GM12874 (cell line): ENCODE results near the gene HNRNPD.
A peak's percentile ranks its signal among the peaks of the same experiment; 100 is the strongest.

Experiments
- TF ChIP-seq, protein P1 (sequence below): IDR thresholded peaks from 2 replicates; pipeline ENCODE4 v1.5.1; 2011; ENCODE audit warnings: low read depth, mild to moderate bottlenecking, control low read depth, low read length, moderate library complexity; ENCODE audit not compliant: insufficient read depth

Gene HNRNPD

DNA sequence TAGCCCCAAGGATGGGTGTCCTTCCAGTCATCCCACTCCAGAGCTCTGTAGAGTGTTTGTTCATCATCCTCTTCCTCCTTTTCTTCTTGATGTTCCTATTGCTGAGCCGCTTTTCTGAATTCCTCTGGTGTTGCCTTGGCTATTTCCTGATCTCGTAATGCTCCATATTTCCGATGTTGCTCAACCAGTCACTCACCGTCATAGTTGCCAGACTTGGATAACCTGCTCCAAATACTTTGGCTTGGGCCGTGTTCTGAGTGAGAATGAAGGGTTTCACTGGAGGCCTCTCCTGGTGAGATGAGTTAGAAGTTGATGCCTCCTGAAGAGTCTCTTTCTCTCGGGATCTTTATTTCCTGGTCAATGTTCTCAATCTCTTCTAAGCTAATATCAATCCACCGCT lies 27.8 kb upstream of the HNRNPD start:
- TF ChIP-seq, protein P1, sequence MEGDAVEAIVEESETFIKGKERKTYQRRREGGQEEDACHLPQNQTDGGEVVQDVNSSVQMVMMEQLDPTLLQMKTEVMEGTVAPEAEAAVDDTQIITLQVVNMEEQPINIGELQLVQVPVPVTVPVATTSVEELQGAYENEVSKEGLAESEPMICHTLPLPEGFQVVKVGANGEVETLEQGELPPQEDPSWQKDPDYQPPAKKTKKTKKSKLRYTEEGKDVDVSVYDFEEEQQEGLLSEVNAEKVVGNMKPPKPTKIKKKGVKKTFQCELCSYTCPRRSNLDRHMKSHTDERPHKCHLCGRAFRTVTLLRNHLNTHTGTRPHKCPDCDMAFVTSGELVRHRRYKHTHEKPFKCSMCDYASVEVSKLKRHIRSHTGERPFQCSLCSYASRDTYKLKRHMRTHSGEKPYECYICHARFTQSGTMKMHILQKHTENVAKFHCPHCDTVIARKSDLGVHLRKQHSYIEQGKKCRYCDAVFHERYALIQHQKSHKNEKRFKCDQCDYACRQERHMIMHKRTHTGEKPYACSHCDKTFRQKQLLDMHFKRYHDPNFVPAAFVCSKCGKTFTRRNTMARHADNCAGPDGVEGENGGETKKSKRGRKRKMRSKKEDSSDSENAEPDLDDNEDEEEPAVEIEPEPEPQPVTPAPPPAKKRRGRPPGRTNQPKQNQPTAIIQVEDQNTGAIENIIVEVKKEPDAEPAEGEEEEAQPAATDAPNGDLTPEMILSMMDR, result no peak

DNA sequence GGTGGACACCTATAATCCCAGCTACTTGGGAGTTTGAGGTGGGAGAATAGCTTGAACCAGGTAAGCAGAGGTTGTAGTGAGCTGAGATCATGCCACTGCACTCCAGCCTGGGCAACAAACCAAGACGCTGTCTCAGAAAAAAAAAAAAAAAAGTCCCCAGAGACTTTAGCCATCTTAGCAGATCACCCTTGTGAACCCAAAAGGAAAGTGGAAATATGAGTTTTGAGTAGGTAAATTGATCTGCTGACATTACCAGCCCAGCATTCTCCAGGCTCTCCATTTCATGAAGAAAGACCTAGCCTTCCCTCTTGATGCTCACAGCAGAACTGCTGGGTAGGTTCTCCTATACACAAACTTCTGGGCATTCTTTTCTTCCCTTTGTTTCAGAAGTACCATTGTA lies 24.5 kb upstream of the HNRNPD start:
- TF ChIP-seq, protein P1, result no peak

DNA sequence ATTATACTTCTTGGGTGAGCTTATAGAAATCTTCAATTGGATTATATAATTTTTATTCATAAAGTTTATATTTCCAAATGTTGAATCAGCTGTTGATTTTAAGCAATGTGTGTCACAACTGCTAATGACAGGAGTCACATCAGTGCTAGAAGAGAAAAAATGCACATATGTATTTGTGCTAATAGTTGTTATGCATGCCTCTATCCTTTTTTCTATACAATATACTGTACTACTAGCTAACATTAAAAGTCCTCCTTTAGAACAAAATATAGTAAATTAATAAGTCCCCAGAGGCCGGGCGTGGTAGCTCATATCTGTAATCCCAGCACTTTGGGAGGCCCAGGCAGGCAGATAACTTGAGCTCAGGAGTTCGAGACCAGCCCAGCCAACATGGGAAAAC lies 23.7 kb upstream of the HNRNPD start:
- TF ChIP-seq, protein P1, result no peak

DNA sequence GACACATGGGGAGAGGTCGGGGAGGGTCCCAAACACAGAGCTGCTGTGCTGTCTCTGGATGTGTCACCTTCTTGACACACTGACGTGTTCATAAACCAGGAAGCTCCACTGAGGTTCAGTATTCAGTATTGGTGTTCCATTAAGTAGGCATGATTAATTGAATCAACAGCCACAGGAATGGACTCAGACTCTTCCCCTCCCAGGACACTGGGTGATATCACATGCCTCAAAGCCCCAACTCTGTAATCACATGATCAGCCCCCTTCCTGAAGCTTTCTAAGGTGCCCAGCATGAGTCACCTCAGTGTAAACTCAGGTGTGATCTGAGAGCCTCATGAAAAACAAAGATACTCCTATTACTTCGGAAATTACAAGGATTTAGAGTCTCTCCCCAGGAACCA lies 21.1 kb upstream of the HNRNPD start:
- TF ChIP-seq, protein P1, result no peak

DNA sequence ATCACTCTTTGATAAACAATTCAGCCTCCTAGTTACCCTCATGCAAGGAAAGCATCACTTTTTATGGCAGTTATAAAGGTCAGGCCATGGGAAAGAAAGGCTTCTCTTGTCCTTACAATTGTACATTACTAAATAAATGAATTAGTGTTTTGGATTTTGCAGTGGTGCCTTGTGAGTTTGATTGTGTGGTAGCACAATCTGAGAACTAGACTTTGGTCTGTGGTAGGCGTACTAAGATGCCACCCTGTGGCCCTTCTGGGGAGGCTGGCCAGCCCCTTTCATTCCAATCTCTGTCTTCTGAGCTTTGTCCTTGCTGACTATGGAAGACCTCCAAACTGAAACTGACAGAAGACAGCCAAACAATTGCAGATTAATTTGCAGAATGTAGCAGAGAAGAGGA lies 14.6 kb upstream of the HNRNPD start:
- TF ChIP-seq, protein P1, result 0 out of 2 replicates have a peak, but pooled peaks have one; percentile 4

DNA sequence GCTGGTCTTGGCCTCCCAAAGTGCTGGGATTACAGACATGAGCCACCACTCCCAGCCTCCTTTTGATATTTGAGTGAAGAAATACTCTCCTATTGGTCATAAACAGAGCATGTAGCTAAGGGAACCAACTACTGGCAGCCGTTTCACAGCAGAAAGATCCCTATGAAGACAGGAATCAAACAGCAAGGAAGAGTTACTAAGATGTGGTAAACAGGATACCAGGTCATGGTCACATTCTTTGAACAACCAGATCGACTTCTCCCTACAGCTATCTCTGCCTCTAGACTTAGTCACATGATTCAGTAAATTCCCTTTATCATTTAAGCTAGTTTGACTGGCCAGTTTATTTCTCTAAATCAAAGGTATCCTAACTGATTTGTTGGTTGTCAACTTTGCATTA lies 9.0 kb upstream of the HNRNPD start:
- TF ChIP-seq, protein P1, result no peak

DNA sequence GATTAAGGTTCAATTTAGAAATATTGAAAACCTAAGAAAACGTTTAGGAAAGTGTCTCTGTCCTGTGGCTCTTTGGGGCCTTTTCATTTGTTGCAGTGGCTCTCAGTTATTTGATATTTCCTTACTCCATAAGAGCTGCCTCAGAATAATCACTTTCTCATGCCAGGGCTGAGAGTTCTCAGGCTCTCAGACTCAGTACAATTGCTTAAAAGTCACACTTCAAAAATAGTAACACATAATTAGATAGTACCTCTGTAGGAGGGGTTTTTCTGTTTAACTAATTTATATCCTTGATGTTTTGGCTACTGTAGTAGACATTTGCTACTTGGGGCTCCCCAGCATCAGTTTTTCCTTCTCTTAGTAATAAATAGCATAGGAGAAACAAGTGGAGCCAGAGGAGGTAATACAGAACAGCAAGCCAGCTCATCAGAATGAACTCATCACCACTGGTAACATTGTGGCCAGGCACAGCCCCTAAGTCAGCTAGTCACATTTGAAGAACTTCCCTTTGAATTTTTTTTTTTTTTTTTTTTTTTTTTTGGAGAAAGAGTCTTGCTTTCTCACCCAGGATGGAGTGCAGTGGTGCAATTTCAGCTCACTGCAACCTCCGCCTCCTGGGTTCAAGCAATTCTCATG lies 8.0 kb upstream of the HNRNPD start:
- TF ChIP-seq, protein P1, result no peak
